Activated naive CD4-positive, alpha-beta T cell treated with anti-CD3 and anti-CD28 coated beads, Interleukin-2, amount 10 ng/mL, durations not matched to agents 7 days and 5 days (primary cell): ENCODE results near the gene CADM1.

Source experiments
- CTCF ChIA-PET: fragments of 350-600 bp; sonication (Branson Sonifier 250); formaldehyde crosslinking; loops from one replicate; lab custom pipeline; 2021; ENCODE audit warnings: antibody characterized with exemption; lab: Charles Lee
- DNase-seq: peaks from one replicate; pipeline ENCODE4 v3.0.0-alpha.2; 2020
- H3K27ac Mint-ChIP-seq: one replicate; pipeline ENCODE4 v1.8.0; 2021; ENCODE audit warnings: mild to moderate bottlenecking, moderate library complexity, mixed read lengths
- H3K27me3 Mint-ChIP-seq: one replicate; pipeline ENCODE4 v1.8.0; 2021; ENCODE audit warnings: mild to moderate bottlenecking, mixed read lengths
- H3K36me3 Mint-ChIP-seq: one replicate; pipeline ENCODE4 v1.8.0; 2021; ENCODE audit warnings: mixed read lengths
- H3K4me1 Mint-ChIP-seq: one replicate; pipeline ENCODE4 v1.8.0; 2021; ENCODE audit warnings: mixed read lengths
- H3K4me3 Mint-ChIP-seq: one replicate; pipeline ENCODE4 v1.8.0; 2021; ENCODE audit warnings: mild to moderate bottlenecking, moderate library complexity, mixed read lengths
- H3K9me3 Mint-ChIP-seq: one replicate; pipeline ENCODE4 v1.8.0; 2021; ENCODE audit warnings: mixed read lengths

Gene CADM1

GRCh38 chr11:115456019-115456418 lies 48.2 kb downstream of the CADM1 start:
- CTCF ChIA-PET, result no interaction called here
- no peak for DNase-seq
- Mint-ChIP-seq H3K27ac (no peak overlapping the region), H3K36me3 (no peaks in the 10 kb centered on the region), H3K4me1 (no peaks in the 10 kb centered on the region), H3K27me3 (no peaks in the 10 kb centered on the region), H3K9me3 (no peaks in the 10 kb centered on the region), H3K4me3 (no peak overlapping the region)

- DNase-seq, result no peak
- H3K4me3 Mint-ChIP-seq, result no peak overlapping the region
- H3K9me3 Mint-ChIP-seq, result no peaks in the 10 kb centered on the region
- H3K4me1 Mint-ChIP-seq, result no peaks in the 10 kb centered on the region
- H3K36me3 Mint-ChIP-seq, result no peaks in the 10 kb centered on the region
- H3K27me3 Mint-ChIP-seq, result no peaks in the 10 kb centered on the region
- H3K27ac Mint-ChIP-seq, result no peak overlapping the region
- CTCF ChIA-PET, result no interaction called here
Observed at GRCh38 chr11:115455613-115456012, 48.6 kb downstream of the CADM1 start.

- Mint-ChIP-seq H3K4me3 (no peak overlapping the region), H3K36me3 (no peaks in the 10 kb centered on the region), H3K27me3 (no peaks in the 10 kb centered on the region), H3K27ac (no peak overlapping the region), H3K4me1 (no peaks in the 10 kb centered on the region), H3K9me3 (no peaks in the 10 kb centered on the region)
- CTCF ChIA-PET, result no interaction called here
- no peak for DNase-seq
Observed at GRCh38 chr11:115454525-115454924, 49.7 kb downstream of the CADM1 start.

GRCh38 chr11:115453693-115454490 lies 50.3 kb downstream of the CADM1 start:
- DNase-seq, result no peak
- Mint-ChIP-seq H3K36me3 (no peaks in the 10 kb centered on the region), H3K4me3 (no peak overlapping the region), H3K9me3 (no peaks in the 10 kb centered on the region), H3K27me3 (no peaks in the 10 kb centered on the region), H3K4me1 (no peaks in the 10 kb centered on the region), H3K27ac (no peak overlapping the region)
- CTCF ChIA-PET, result no interaction called here

- Mint-ChIP-seq H3K4me3 (no peak overlapping the region), H3K9me3 (peaks cover 5% of the 10 kb centered on the region), H3K27ac (no peak overlapping the region), H3K4me1 (no peaks in the 10 kb centered on the region), H3K27me3 (no peaks in the 10 kb centered on the region), H3K36me3 (no peaks in the 10 kb centered on the region)
- CTCF ChIA-PET, result no interaction called here
- DNase-seq, result no peak
Observed at GRCh38 chr11:115452241-115452640, 52.0 kb downstream of the CADM1 start.

GRCh38 chr11:115450519-115450918 lies 53.7 kb downstream of the CADM1 start:
- H3K27ac Mint-ChIP-seq, result no peak overlapping the region
- no peaks in the 10 kb centered on the region for H3K36me3 Mint-ChIP-seq
- H3K27me3 Mint-ChIP-seq, result no peaks in the 10 kb centered on the region
- H3K4me3 Mint-ChIP-seq, result no peak overlapping the region
- CTCF ChIA-PET, result no interaction called here
- H3K9me3 Mint-ChIP-seq, result peaks cover 9% of the 10 kb centered on the region
- H3K4me1 Mint-ChIP-seq, result no peaks in the 10 kb centered on the region
- no peak for DNase-seq

- CTCF ChIA-PET, result interaction anchor here (0.6 kb wide), 1 partner anchor 535 kb away, joined by 3 read pairs; no protein-coding TSS in a partner anchor
- no peaks in the 10 kb centered on the region for H3K27me3 Mint-ChIP-seq
- no peaks in the 10 kb centered on the region for H3K36me3 Mint-ChIP-seq
- H3K9me3 Mint-ChIP-seq, result peaks cover 9% of the 10 kb centered on the region
- no peak overlapping the region for H3K27ac Mint-ChIP-seq
- H3K4me1 Mint-ChIP-seq, result no peaks in the 10 kb centered on the region
- no peak for DNase-seq
- H3K4me3 Mint-ChIP-seq, result no peak overlapping the region
Observed at GRCh38 chr11:115447273-115447864, 56.8 kb downstream of the CADM1 start.

GRCh38 chr11:115446214-115446613 lies 58.0 kb downstream of the CADM1 start:
- H3K4me1 Mint-ChIP-seq, result no peaks in the 10 kb centered on the region
- no peak overlapping the region for H3K27ac Mint-ChIP-seq
- CTCF ChIA-PET, result no interaction called here
- H3K36me3 Mint-ChIP-seq, result no peaks in the 10 kb centered on the region
- no peaks in the 10 kb centered on the region for H3K27me3 Mint-ChIP-seq
- peaks cover 9% of the 10 kb centered on the region for H3K9me3 Mint-ChIP-seq
- no peak for DNase-seq
- no peak overlapping the region for H3K4me3 Mint-ChIP-seq

- no peaks in the 10 kb centered on the region for H3K4me1 Mint-ChIP-seq
- no peak overlapping the region for H3K27ac Mint-ChIP-seq
- H3K36me3 Mint-ChIP-seq, result no peaks in the 10 kb centered on the region
- no peak for DNase-seq
- CTCF ChIA-PET, result no interaction called here
- no peaks in the 10 kb centered on the region for H3K27me3 Mint-ChIP-seq
- H3K4me3 Mint-ChIP-seq, result no peak overlapping the region
- peaks cover 9% of the 10 kb centered on the region for H3K9me3 Mint-ChIP-seq
Observed at GRCh38 chr11:115444542-115444941, 59.7 kb downstream of the CADM1 start.

- no peak for DNase-seq
- no peaks in the 10 kb centered on the region for H3K27me3 Mint-ChIP-seq
- no peaks in the 10 kb centered on the region for H3K36me3 Mint-ChIP-seq
- H3K4me3 Mint-ChIP-seq, result no peak overlapping the region
- CTCF ChIA-PET, result no interaction called here
- H3K4me1 Mint-ChIP-seq, result no peaks in the 10 kb centered on the region
- H3K27ac Mint-ChIP-seq, result no peak overlapping the region
- peaks cover 2% of the 10 kb centered on the region for H3K9me3 Mint-ChIP-seq
Observed at GRCh38 chr11:115439969-115440540, 64.2 kb downstream of the CADM1 start.

- H3K27me3 Mint-ChIP-seq, result no peaks in the 10 kb centered on the region
- H3K4me3 Mint-ChIP-seq, result no peak overlapping the region
- no peak for DNase-seq
- H3K27ac Mint-ChIP-seq, result no peak overlapping the region
- no peaks in the 10 kb centered on the region for H3K36me3 Mint-ChIP-seq
- H3K4me1 Mint-ChIP-seq, result no peaks in the 10 kb centered on the region
- H3K9me3 Mint-ChIP-seq, result peaks cover 2% of the 10 kb centered on the region
- CTCF ChIA-PET, result no interaction called here
Observed at GRCh38 chr11:115439385-115439784, 64.8 kb downstream of the CADM1 start.

- Mint-ChIP-seq H3K4me1 (no peaks in the 10 kb centered on the region), H3K36me3 (no peaks in the 10 kb centered on the region), H3K9me3 (peaks cover 2% of the 10 kb centered on the region), H3K27ac (no peak overlapping the region), H3K4me3 (no peak overlapping the region), H3K27me3 (no peaks in the 10 kb centered on the region)
- DNase-seq, result no peak
- CTCF ChIA-PET, result no interaction called here
Observed at GRCh38 chr11:115437902-115438575, 66.2 kb downstream of the CADM1 start.

GRCh38 chr11:115430345-115430744 lies 73.9 kb downstream of the CADM1 start:
- Mint-ChIP-seq H3K4me1 (no peaks in the 10 kb centered on the region), H3K27me3 (no peaks in the 10 kb centered on the region), H3K27ac (no peak overlapping the region), H3K9me3 (no peaks in the 10 kb centered on the region), H3K36me3 (no peaks in the 10 kb centered on the region), H3K4me3 (no peak overlapping the region)
- CTCF ChIA-PET, result no interaction called here
- DNase-seq, result no peak

GRCh38 chr11:115428306-115428705 lies 75.9 kb downstream of the CADM1 start:
- no peaks in the 10 kb centered on the region for H3K36me3 Mint-ChIP-seq
- H3K27ac Mint-ChIP-seq, result no peak overlapping the region
- no peak for DNase-seq
- CTCF ChIA-PET, result no interaction called here
- H3K4me1 Mint-ChIP-seq, result no peaks in the 10 kb centered on the region
- H3K4me3 Mint-ChIP-seq, result no peak overlapping the region
- H3K27me3 Mint-ChIP-seq, result no peaks in the 10 kb centered on the region
- no peaks in the 10 kb centered on the region for H3K9me3 Mint-ChIP-seq
